SK-N-MC (cell line): ENCODE data around the gene IGLL5.

Source experiments
- EZH2 ChIP-seq: fragments of 200-600 bp; sonication (generic); IDR thresholded peaks from one replicate; pipeline ENCODE4 v1.6.1; 2017; ENCODE audit warnings: antibody characterized with exemption
- POLR2AphosphoS5 ChIP-seq: IDR thresholded peaks from 2 replicates; pipeline ENCODE4 v1.6.1; 2012; ENCODE audit warnings: mild to moderate bottlenecking, low read depth, low read length, borderline replicate concordance

- TF ChIP-seq EZH2 (no peak), POLR2AphosphoS5 (no peak)
Measured at GRCh38 chr22:22887621-22888503, at the start of gene IGLL5.
